ENCODE measurements around the gene GLYATL1. TPM values are rescaled to one million over a fixed set of nuclear protein-coding genes. Genes with fewer than 3 reads are reported as not detected.

GLYATL1 gene
- total and polyA plus RNA-seq, 2 of the 13 experiments (the other 11 are each of a cell fraction or from before 2014, with no cell fraction given) = 0.17 TPM; not detected in 1

DNA sequence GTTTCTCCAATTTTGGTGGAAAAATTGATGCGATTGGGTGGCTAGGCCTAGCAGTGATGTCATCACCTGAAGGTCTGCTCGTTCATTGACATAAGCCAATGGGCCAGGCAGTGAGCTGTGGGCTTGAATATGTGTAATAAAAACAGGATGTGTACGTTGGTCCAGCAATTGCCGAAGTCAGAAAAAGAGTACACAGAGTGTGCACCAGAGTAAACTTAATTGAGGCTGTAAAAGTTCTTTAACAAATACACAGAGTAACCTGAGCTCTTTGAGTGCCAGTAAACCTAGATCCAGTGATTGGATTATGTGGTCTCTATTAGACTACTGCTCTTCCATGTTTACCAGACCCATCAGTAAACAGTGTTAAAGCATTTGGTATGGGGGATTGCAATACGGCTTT is 13.0 kb upstream of the GLYATL1 start (continued):
- TF ChIP-seq RNF219 (CRISPR knock-in tag; IDR thresholded peaks at IDR 0.05) (no peak), ZNF879 (CRISPR knock-in tag; IDR thresholded peaks at IDR 0.05) (no peak), ZFP91 (CRISPR knock-in tag; IDR thresholded peaks at IDR 0.05; ENCODE audit: borderline replicate concordance) (no peak), ZBTB1 (CRISPR knock-in tag; IDR thresholded peaks at IDR 0.05; ENCODE audit: borderline replicate concordance) (no peak), TFDP1 (CRISPR knock-in tag; IDR thresholded peaks at IDR 0.05; ENCODE audit: borderline replicate concordance) (no peak), SMARCE1 (IDR thresholded peaks at IDR 0.05; ENCODE audit: borderline replicate concordance) (no peak), ZMYM2 (CRISPR knock-in tag; IDR thresholded peaks at IDR 0.05) (no peak), HIVEP1 (CRISPR knock-in tag; IDR thresholded peaks at IDR 0.05) (no peak), FUBP1 (CRISPR knock-in tag; IDR thresholded peaks at IDR 0.05; ENCODE audit: borderline replicate concordance) (no peak), ZKSCAN1 (IDR thresholded peaks at IDR 0.05; ENCODE audit: low read length) (no peak), ZNF546 (CRISPR knock-in tag; conservative IDR thresholded peaks at IDR 0.05) (no peak), SRSF9 (IDR thresholded peaks at IDR 0.05; ENCODE audit: borderline replicate concordance, insufficient read depth, low read depth, low read length, poor library complexity, severe bottlenecking) (no peak), IRF9 (CRISPR knock-in tag; IDR thresholded peaks at IDR 0.05; ENCODE audit: borderline replicate concordance) (no peak), POLR2A (IDR thresholded peaks at IDR 0.05; ENCODE audit: insufficient read depth in 1 of 2, low read depth in 2 of 2, low read length in 2 of 2) (no peak), TARDBP (CRISPR knock-in tag; IDR thresholded peaks at IDR 0.05) (no peak), ZNF451 (CRISPR knock-in tag; IDR thresholded peaks at IDR 0.05) (no peak), RNF2 (conservative IDR thresholded peaks at IDR 0.05; ENCODE audit: low read depth) (no peak), GTF3A (CRISPR knock-in tag; conservative IDR thresholded peaks at IDR 0.05) (no peak), ZNF253 (CRISPR knock-in tag; IDR thresholded peaks at IDR 0.05; ENCODE audit: borderline replicate concordance) (no peak)
- TF ChIP-seq, protein P1, sequence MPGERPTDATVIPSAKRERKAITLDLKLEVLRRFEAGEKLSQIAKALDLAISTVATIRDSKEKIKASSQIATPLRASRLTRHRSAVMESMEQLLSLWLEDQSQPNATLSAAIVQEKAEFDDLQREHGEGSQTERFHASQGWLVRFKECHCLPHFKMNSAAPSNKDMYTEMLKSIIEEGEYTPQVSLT (CRISPR knock-in tag; IDR thresholded peaks at IDR 0.05; ENCODE audit: borderline replicate concordance, low read depth) = no peak
- TF ChIP-seq, protein P2, sequence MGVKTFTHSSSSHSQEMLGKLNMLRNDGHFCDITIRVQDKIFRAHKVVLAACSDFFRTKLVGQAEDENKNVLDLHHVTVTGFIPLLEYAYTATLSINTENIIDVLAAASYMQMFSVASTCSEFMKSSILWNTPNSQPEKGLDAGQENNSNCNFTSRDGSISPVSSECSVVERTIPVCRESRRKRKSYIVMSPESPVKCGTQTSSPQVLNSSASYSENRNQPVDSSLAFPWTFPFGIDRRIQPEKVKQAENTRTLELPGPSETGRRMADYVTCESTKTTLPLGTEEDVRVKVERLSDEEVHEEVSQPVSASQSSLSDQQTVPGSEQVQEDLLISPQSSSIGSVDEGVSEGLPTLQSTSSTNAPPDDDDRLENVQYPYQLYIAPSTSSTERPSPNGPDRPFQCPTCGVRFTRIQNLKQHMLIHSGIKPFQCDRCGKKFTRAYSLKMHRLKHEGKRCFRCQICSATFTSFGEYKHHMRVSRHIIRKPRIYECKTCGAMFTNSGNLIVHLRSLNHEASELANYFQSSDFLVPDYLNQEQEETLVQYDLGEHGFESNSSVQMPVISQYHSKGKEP (CRISPR knock-in tag; IDR thresholded peaks at IDR 0.05) = no peak
